COLO829 (cell line): ENCODE data around the gene URB1.
"Not testable (repeated sequence)": the region's sequence is repeated elsewhere in the genome, so short reads cannot be mapped to it uniquely, and the experiment has no call there.

ENCODE experiments used
- DNase-seq: peaks from one replicate; pipeline ENCODE4 v3.0.0; 2012; ENCODE audit warnings: low spot score

The URB1 gene

DNA sequence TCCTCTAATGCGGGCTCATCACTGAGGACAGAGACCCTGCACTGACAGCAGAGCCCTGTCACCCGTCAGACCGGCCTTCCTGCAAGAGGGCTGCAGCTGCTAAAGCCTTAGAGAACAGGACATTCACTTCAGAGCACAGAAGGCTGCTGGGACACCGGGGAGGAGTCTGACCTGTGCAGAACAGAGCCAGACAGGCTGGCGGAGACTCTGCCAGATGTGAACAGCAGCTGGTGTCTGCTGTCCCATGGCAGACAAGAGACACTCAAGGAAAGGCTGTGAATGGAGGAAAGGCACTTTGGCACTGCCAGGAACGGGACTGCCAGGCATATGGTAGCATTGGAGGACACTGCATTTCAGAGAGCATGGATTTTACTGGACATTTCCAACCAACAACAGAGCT, 72.8 kb downstream of the URB1 start:
- no peak for DNase-seq

GRCh38 chr21:32319012-32319411, 73.8 kb downstream of the URB1 start:
- DNase-seq = no peak

DNA sequence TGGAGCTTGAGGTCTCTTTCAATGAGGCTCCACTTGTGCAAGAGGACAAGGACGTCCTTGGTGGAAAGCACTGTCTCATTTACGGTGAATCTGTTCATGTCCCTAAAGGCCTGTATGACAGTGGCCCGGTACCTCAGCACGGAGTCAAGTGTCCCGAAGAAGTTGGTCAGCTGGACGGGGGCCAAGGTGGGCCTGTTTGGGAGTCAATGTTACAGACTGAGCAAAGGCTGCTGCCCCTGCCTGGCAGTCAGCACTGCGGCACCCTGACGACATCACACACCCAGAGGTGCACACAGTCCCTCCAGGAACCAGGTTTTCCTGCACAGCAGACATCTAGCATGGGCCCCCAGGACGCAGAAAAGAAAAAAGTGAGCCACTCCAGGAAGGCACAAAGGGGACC, 75.1 kb downstream of the URB1 start:
- no peak for DNase-seq

DNA sequence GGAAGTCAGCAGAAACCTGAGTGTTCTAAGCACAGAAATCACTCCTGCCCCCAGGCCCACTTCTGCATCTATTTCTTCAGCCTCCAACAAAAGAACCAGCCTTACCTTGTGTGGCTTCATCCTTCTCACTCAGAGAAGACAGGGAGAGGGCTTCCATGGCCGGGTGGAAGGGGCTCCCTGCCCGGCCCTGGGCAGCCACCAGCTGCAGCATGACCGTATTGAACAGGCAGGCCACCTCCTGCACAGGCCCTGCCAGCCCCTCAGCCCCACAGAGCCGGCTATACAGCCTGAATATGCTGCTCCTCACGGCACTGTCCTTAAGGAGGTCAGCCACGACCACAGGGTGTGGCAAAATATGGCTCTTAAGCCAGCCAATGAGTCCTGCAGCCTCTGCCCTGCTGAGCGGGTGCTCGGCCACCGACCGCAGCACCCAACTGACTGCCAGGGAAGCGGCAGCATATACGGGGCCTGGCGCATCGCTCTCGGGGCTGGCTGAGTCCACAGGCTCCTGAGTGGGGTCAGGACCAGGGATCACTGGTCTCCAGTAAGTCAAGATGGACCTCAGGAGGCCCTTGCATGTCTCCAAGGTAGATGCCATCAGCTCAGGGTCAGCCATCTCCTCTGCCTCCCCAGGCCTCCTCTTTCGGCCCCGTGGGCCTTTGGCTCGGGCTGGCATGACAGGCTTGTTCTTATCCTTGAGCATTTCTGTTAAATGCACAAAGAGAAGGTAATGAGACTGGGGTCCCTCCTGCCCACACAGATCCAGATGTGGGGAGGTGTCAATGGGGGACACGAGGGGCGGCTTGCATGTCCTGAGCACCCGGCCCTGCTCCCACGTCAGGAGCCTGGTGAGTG, 76.2 kb downstream of the URB1 start:
- DNase-seq = no peak

GRCh38 chr21:32315511-32316281, 77.1 kb downstream of the URB1 start:
- DNase-seq = no peak

- no peak for DNase-seq
Observed at GRCh38 chr21:32314806-32315205, 78.0 kb downstream of the URB1 start.

DNA sequence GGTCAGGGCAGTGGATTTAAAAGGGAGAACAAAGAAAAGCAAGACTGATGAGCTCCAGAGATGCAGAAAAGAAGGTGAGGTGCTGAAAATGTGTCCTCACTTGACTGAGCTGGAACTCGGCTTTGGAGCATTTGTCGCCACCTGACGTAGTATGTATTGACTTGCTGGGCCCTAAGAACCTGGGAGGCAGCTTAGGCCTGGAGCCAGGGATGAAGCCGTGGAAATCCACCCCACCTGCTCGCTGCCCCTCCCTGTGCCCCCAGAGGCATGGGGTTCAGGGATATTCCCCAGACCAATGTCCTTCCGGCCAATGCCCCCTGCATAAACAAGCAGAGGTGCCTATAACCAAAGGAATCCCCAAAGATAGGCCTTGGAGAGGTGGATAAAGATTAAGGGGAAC, 79.8 kb downstream of the URB1 start:
- no peak for DNase-seq

- no peak for DNase-seq
Observed at GRCh38 chr21:32312326-32312725, 80.5 kb downstream of the URB1 start.

- no peak for DNase-seq
Observed at GRCh38 chr21:32311621-32312020, 81.2 kb downstream of the URB1 start.

DNA sequence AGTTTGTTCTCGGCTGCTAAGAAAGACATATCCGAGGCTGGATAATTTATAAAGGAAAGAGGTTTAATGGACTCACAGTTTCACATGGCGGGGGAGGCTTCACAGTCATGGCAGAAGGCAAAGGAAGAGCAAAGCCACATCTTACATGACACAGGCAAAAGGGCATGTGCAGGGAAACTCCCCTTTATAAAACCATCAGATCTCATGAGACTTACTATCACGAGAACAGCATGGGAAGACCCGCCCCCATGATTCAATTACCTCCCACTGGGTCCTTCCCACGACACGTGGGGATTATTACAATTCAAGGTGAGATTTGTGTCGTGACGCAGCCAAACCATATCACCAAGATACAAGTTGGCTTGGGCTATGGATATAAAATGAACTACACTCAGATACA, 81.8 kb downstream of the URB1 start:
- DNase-seq = not testable (repeated sequence)

DNA sequence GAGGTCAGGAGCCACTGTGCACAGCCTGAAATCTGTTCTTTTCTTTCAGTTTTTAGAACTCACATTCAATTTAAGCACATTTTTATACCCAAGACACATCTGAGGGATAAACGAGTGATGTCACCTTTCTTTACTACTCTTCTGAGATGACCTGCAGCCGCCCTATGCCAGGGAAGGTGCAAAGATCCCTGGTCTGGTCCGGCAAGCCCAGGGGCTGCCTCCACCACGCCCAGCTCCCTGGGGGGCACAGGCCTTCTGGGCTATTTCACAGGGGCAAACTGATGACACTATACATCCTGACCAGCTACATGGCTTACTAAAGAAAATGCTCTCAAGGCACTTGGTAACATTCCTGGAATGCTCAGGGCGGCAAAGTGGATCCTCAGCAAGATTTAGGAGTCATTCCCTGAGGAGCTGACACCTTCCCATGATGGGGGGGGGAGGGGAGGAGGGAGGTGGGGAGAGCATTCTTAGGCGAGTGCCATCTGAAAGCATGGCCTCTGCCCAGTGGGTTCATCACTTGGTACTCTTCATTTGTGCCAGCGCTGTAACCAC, 82.8 kb downstream of the URB1 start:
- DNase-seq = no peak

- no peak for DNase-seq
Observed at GRCh38 chr21:32308696-32309095, 84.1 kb downstream of the URB1 start.

- no peak for DNase-seq
Observed at GRCh38 chr21:32307706-32308105, 85.1 kb downstream of the URB1 start.

DNA sequence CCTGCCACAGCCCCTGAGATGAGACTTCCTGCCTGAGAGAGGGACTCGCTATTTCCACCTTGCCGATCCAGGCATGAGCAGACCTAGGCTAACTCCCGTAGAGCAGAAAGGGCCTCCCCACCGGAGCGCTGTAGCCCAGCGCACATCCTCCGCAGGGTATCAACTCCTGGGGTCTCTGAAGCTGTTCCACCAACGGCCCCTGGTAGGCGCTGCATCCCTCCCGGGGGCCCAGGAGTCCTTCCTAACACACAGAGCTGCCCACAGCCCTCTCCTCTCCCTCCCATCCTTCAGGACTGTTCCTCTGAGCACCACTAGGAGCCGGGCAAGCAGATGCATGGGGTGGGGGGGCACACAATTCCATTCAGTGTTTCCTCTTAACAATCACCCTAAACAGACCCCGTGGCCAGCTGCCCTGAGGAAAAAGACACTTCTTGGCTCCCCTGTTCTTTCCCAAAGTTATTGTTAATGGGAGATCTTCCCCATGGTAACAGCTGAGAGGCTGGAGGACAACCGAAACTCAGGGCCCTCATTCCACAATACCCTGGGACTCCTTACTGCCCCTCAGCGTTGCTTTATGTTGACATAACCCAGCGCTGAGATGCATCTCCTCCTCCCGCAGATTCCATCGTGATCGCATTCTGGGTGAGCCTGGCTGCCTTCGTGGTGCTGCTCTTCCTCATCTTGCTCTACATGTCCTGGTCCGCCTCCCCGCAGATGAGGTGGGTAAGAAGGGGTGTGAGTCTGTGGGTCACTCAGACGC, 86.6 kb downstream of the URB1 start:
- DNase-seq = no peak

GRCh38 chr21:32304998-32305397, 87.8 kb downstream of the URB1 start:
- no peak for DNase-seq

GRCh38 chr21:32303385-32303784, 89.4 kb downstream of the URB1 start:
- no peak for DNase-seq

- DNase-seq = no peak
Observed at GRCh38 chr21:32302560-32302959, 90.3 kb downstream of the URB1 start.

DNA sequence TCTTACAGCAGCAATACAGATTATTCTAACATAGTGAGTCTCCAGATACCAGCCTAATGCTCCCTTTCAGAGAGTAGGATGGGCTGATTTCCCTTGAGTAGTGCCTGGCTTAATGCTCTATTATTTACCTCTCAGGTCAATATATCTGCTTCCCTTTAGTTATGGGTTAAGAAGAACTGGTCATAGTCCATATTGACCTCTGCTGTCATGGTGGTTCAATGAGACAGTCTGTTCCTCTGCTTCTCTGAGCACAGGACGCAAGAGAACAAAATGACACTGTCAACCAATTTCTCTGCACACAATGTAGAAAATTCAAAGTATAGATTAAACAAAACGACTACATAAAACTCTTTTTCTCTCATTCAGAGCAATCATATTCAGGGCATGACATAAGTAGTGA, 91.2 kb downstream of the URB1 start:
- no peak for DNase-seq

DNA sequence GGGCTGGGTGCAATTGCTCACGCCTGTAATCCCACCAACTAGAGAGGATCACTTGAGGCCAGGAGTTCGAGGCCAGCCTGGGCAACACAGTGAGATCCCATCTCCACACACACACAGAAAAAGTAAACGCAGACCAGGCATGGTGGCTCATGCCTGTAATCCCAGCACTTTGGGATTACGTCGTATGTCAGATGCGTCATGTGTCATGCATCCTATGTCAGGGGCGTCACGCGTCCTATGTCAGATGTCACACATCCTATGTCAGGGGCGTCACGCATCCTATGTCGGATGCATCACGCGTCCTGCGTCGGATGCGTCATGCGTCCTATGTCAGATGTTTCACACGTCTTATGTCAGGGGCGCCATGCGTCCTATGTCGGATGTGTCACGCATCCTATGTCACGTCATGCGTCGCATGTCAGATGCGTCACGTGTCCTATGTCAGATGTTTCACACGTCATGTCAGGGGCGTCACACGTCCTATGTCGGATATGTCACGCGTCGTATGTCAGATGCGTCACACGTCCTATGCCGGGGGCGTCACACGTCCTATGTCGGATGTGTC, 92.6 kb downstream of the URB1 start:
- no peak for DNase-seq

GRCh38 chr21:32299695-32300094, 93.1 kb downstream of the URB1 start:
- no peak for DNase-seq

GRCh38 chr21:32298658-32299081, 94.1 kb downstream of the URB1 start, which contains the start of gene MRAP:
Gene MRAP (plus strand): TSS chr21:32298855. CDS start chr21:32298972, 117 bp downstream.
- DNase-seq = no peak

- DNase-seq = no peak
Observed at GRCh38 chr21:32298148-32298559, 94.7 kb downstream of the URB1 start.
